Glomerular visceral epithelial cell (primary cell): ENCODE measurements around the gene EZH2.

Experiments
- DNase-seq: peaks from one replicate; pipeline ENCODE4 v3.0.0-alpha.2; 2016; ENCODE audit errors: extremely low spot score

The EZH2 gene

DNA sequence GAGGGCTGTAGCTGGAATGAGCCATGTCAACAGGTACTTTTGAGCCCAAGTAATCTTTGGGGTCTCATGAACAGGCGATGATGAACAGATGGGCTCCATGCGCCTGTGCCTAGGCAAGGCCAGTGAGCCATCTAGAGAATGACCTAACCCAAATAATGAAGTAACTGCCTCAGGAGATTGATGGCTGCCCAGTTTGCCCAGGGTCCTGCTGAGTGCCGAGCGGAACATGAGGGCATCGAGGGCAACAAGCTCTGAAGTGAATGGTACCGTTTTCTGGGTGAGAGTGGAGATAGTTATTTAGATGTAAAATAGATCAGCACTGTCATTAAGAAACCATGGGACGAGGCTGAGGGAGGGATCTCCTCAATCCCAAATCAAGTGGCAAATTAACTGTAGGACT lies 77.9 kb downstream of the EZH2 start:
- DNase-seq: no peak

DNA sequence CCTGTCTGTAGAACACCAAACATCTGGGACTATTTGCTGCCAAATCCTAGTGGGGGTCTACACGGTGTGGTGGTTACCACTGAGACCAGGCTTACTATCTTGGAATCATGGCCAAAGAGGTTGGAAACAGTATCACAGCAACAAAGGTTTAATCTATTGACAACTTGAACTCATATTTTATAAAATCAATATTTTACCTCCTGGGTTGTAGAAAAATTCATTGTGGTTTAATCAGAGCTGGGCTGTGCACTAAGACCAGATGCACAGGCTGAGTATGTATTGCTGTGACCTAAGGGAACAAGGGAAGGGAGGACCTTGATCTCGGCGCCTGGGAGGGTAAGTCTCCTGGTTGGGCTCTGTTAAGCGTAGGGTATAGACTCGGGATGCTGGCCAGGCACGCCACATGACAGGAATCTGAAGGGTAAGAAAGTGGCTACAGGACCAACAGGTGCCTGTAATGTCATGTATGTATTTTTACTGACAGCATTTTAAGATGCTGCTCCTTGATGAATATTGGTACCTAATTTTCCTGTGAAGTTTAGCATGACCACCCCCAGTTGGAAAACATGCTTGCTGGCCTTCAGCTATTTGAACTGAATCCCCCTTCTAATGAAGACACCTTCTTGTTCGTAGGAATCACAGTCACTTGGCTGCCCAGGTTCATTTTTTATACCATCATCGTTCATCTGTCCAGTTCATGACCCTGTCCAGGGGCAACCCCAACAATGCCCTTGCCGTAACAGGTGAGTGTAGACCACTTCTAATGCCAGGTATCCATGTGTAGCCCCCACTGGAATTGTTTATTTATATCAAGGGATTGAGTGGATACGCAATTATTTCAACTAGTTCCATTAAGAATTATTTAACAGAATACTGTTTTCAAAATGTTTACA lies 79.5 kb downstream of the EZH2 start:
- DNase-seq: no peak

DNA sequence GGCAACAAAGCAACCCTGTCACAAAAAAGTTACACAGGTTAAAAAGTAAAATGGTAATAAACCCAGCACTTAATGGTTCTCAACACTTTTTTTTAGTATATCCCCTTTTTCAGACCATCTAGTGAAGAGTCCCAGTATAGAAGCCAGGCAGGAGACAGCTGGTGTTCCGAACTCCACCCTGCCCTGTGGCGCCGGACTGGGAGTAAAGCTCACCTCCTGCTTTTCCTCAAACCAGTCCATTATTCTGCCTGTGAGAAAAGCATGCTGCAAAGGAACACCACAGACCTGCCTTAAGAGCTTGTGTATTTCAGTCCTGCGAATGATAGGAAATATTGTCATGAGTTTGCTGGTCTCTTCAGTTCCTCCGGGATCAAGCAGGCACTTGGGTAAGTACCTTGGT lies 81.0 kb downstream of the EZH2 start:
- DNase-seq: no peak

DNA sequence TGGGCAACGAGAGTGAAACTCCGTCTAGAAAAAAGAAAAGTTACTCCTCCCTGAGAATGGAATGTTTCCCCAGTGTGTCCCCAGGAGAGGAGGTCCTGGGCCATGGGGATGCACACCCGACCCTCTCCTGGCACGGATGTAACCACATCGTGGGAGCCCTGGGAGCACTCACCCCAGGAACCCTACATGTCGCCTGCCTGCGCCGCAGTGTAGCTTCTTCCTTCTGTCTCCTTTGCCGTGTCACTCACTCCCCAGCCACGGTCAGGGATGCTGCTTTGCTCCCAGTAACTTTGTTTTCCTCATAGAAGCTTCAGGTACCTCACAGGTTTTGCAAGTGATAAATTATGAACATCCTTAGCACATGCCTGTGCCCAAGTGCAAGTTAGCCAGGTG lies 82.0 kb downstream of the EZH2 start:
- DNase-seq: no peak

DNA sequence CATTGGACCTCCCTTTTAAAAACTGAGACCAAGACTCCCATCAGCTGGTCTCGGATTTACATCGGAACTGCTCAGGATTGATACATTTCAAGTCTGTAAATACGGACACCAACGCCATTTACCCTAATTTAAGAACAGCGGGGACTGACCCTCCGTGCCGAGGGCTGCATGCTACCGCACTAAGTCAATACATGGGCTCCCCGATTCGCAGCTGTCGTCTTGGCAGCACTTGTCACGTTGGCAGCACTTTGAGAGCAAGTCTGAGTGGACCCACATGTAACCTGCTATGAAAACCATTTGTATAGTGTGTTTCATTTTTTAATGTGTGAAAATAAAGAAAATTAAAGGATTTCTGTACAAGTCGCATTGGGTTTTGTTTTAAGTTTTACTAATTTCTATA lies 83.4 kb downstream of the EZH2 start:
- DNase-seq: no peak

DNA sequence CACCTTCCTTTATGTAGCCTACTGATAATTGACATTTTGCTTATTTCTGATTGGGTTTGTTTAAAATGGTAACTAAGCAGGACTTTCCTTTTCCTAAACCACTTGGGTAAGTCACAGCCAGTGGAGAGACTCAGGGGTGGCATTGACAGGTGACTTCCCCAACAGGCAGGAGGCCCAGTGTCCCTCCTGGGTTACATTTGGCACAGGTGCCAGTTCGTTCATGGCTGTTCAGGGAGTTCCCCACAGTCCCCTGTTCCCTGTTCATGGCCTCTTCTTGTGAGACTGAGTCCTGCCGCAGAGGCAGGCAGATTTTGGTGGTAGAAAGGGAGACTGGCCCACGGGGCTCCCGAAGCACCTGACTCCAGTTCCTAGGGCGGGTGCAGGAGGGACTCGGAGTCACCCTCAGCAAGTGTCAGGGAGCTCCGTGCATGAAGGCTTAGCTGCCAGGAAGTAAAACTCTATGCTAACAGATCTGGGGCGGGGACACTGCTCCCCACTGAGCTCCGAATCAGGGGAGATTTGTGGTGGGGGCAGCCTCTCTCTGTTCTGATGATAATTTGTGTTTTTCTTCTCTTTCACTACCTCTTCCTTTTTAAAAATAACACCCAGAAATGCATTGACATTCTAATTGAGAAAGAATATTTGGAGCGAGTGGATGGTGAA lies 84.1 kb downstream of the EZH2 start:
- no peak for DNase-seq

DNA sequence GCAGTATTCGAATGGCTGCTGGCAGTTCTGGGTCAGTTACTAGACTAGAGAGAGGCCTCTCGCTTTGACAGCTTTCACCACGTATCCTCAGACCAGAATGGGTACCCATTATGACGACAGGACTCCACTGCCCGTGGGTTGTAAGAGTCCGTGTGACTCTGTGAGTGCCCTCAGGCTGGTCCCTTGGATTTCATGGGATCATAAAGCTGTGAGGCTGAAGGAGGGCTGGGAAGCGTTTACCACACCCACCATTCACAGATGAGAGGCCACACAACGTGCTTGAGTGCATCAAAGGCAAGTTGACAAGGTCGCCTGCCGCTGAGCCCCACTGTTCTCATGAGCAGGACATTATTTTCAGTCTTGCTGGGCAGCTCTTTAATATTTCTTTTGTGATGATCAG lies 87.2 kb downstream of the EZH2 start:
- DNase-seq: no peak

DNA sequence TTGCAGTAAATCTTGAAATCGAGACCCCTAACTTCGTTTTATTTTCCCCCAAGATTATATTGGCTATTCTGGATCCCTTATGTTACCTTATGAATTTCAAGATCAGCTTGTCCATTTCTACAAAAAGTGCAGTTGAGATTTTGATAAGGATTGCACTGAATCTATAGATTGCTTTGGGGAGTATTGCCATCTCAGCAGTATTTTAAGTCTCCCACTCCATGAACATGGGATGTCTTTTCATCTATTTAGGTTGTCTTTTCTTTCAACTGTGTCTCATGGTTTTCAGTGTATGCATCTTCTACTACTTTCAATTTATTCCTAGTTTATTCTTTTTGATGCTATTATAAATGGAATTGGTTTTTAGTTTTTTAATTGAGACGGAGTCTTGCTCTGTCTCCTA lies 89.6 kb downstream of the EZH2 start:
- no peak for DNase-seq

DNA sequence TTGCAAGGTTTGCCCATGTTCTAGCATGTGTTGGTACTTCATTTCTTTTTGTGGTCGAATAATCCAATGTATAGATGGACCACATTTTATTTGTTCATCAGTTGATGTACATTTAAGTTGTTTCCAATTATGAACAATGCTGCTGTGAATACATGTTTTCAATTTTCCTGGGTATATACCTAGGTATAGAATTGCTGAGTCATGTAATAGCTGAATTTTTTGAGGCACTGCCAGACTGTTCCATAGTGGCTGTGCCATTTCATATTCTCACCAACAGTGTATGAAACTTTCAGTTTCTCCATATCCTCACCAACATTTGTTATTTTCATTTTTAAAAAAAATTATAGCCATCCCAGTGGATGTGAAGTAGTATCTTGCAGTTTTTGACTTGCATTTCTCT lies 90.5 kb downstream of the EZH2 start:
- DNase-seq: no peak

DNA sequence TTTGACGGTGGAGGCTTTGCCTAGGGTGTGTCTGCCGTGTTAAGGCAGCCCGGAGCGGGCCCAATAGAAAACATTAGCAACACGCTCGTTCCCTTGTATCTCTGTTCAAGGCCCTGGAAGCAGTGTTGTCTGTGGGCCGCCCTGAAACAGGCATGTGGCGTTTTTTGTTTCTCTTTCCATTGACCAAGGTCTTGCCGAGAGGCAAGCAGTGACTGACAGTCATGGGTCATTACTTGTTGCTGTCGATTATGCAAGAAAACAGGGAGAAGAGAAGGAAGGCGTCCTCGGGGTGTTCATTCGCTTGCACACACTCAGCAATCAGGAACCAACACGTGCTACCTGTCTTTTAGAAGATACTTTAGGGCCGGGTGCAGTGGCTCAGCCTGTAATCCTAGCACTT lies 92.5 kb downstream of the EZH2 start:
- DNase-seq: no peak

DNA sequence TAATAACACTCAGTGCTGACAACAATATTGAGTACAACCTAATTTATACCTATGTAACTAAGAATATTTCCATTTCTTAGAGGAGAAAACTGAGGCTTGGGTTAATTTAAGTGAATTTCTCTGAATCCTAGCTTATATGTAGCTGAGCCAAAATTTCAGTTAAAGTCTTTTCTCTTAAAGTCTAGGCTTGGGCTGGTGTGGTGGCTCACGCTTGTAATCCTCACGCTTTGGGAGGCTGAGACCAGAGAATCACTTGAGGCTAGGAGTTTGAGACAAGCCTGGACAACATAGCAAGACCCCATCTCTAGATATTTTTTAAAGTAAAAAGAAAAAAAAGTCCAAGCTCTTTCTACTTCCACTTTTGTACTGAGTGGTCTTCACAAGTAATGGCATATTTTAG lies 93.2 kb downstream of the EZH2 start:
- no peak for DNase-seq

DNA sequence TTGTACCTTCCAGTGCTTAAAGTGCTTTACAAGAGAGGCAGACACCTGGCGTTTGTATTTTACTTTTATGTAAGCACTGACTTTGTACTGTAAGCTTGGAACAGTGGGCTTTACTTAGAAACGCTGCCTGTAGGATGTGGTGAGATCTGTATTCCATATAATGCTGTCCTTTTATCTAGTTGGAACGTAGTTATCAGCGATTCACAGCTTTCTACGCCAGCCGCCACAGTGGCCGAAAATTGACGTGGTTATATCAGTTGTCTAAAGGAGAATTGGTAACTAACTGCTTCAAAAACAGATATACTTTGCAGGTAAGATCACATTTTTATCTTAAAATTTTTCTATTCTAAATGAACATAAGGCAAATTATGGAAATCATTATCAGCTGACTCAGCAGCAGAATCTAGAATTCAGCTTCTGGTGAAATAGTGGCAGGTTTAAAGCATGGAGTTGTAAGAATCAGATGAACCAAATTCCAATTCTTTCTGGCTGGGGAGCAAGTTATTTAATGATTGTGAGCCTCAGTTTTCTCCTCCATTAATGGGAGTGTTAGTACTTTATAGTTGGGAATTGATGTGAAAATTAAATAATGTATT lies 93.9 kb downstream of the EZH2 start:
- no peak for DNase-seq

DNA sequence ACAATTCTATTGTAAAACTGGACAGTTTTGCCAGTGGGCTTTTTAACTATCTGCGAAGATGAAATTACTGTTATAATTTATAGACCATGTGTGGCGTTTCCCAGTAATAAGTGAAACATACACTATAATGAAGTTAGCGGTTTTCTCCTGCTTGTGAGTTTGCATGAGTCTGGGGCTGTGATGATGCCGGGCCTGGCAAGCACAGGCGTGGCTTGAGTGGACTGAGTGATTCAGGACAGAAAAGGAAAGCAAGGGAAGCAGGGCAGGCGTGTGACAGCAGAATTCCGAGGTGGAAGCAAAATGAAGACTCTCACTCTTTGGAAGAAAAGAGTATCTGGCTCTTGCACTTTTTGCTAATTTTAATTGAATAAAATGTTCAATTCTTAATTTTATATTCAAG lies 94.9 kb downstream of the EZH2 start:
- DNase-seq: no peak

DNA sequence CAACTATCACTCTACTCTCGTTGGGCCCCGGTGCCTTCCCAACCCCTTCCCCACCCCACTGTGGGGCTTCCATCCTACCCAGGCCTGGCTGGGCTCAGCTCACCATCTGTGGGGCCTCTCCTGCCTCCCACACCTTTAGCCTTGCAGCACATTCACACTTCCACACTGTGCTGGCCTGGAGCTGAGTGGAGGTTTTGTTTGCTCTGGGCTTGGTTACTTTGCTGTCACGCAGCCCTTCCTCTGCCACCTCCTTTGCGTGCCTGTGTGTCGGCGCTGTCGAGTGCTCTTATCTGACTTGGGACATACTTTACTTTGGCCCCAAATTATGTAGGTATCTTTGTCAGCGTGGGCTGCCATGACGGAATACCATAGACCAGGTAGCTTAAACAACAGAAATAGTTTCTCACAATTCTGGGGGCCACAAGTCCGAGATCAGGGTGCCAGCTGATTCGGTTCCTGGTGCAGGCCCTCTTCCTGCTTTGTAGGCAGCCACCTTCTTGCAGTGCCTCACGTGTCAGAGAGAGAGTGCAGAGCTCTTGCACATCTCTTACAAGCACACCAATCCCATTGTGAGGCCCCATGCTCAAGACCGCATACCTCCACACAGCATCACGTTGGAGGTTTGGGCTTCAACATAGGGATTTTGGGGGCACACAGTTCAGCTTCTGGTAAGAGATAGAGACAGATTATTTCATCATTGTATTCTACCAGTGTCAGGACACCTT lies 96.4 kb downstream of the EZH2 start:
- DNase-seq: no peak

DNA sequence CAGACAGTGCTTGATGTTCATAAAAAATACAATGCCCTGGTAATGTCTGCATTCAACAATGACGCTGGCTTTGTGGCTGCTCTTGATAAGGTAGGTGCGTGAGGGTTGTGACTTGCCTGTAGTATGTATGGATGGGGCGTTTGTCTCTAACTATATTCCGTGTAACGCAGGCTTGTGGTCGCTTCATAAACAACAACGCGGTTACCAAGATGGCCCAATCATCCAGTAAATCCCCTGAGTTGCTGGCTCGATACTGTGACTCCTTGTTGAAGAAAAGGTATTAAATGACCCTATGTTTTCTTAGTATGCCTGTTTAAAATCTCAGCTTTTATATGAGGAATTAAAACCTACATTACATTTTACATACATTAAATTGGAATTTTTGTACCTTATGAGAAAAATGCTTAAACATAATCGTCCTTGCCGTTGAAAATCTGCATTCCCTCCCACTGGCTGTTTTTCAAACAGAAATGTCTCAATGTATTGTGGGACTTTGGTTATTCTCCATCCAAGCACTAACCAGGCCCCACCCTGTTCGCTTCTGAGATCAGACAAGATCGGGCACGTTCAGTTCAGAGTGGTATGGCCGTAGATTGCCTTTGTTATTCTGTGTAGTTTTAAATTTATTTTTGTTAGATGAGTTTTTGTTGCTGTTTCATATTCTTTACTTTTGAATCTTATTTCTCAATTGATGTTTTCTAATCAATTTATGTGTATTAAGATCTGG lies 100.1 kb downstream of the EZH2 start:
- DNase-seq: no peak

DNA sequence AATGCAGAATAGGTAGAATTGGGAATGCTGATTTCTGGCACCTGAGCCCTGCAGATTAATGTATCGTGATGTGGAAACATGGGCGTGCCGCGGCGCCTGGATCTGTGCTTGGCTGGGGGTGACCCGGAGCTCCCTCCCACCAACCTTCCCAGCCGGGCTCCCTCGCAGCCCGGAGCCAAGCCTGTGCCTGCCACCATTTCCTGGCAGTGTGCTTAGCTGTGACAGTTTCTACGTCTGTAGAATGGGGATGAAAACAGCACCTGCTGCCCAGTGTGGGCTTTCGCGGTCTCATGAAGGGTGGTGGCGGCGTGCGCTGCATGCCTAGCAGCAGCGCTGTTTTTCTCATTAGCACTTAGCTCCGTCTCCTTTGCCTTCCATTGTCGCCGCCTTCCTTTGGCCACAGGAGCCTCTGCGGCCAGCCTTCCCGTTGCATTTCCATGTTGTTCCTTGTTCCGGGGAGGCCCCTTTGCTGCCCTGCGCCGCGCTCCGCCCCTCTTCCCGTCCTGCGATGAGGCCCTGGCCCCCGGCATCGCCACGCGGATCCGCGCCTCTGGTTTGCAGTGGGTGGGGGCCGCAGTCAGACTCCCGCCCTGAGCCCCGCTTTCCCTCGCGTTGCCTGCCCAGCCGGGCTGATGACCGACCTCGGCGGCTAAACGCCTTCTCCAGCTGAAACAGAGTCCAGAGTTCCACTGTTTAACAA lies 101.2 kb downstream of the EZH2 start:
- DNase-seq: no peak

DNA sequence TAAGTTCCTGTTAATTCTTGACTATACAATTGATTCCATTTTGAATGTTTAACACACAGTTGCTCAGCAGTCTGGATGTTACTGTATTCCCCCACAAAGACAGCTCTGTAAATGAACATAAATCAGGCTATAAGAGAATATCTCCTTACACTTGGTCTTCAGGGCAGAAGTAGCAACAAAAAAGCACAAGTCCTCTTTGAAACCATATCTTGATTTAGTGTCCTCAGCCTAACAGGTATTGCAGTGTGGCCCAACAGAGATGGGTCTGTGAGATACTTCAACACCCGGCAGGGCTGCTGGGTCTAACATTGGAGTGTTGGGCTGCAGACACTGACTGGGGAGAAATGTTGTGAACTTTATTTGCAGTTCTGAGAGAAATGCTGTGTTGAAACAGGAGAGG lies 109.6 kb downstream of the EZH2 start:
- DNase-seq: no peak

DNA sequence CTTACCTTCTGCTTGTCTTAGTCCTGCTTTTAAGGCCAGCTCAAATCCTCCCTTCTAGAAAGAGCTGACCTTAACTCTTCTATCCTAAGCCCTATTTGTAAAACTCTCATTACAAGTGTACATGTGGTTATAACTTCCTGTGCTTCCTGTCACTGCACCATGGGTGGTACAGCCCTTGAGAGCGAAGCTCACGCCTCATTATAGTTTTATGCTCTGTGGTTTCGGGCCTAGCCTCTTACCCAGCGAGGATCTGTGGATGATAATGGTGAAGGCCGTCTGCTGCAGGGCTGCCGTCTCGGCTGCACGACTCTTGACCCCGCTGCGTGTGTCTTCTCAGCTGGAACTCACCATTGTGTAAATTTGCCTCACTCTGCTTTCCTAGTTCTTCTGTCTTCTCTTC lies 110.8 kb downstream of the EZH2 start:
- peak; percentile 5 for DNase-seq

DNA sequence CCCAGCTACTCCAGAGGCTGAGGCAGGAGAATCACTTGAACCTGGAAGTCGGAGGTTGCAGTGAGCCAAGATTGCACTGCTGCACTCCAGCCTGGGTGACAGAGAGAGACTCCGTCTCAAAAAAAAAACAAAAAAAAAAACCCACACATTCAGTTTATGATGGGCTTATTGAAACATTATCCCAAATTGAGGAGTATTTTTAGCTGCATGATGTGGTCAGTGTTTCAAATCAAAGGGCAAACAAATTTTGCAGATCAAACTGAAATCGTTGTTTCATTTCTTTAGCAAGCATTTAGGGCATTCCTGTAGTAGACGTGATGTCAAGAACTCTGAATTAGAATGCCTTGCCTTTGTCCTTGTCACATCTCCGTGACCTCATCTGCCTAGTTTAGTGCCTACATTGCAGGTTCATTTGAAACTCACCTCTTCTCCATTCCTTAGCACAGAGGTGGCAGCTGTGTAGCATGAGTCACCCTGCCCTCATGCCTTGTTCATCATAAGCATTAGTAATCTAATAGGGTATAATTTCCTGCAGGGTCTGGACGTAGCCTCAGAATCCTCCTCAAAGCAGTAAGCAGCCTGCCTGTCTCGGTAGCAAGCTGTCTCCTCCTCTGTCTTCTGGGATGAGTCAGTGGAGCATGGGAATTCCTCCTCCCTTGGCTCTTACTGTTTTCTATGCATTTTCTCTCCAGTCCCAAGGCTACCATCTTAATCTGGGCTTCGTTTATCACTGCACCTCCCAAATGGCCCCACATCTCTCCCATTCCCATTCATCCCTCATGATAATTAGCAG lies 111.6 kb downstream of the EZH2 start:
- peak; percentile 91 for DNase-seq

DNA sequence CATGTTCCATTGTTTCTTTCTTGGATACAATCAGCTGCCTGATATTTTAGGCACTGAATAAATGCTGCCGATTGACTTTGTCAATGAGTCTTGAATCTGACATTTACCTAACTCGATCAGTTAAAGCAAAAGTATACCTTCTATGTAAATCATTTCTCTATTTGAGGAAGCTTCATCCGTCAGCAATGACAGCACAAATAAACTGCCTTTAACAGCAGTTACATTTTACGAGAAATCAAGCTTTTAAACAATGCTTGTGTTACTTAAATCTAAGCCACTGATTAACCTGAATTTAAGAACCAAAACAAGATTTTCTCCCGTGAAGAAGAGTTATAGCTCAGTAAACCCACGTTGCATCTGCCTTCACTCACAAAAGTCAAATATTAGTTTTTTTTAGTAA lies 114.1 kb downstream of the EZH2 start:
- no peak for DNase-seq
